SK-N-SH treated with all-trans-retinoic acid at 6 μM for 48 hours (cell line): ENCODE results near the gene FIGLA.

ENCODE experiments used
- ARNTL ChIP-seq: fragments of 450-650 bp; formaldehyde crosslinking; IDR thresholded peaks from 2 replicates; pipeline ENCODE4 v1.5.0; 2020; ENCODE audit warnings: low read depth, mild to moderate bottlenecking, moderate library complexity, borderline replicate concordance
- BACH2 ChIP-seq: fragments of 250-450 bp; sonication (Bioruptor Pico); IDR thresholded peaks from 2 replicates; pipeline ENCODE4 v1.9.0; 2021; ENCODE audit warnings: mild to moderate bottlenecking, borderline replicate concordance
- CSDC2 ChIP-seq: fragments of 250-450 bp; sonication (Bioruptor Pico); IDR thresholded peaks from 2 replicates; pipeline ENCODE4 v1.5.0; 2020; ENCODE audit warnings: mild to moderate bottlenecking, moderate library complexity
- ESRRG ChIP-seq: fragments of 250-450 bp; sonication (Bioruptor Pico); IDR thresholded peaks from 2 replicates; pipeline ENCODE4 v1.6.1; 2021; ENCODE audit warnings: mild to moderate bottlenecking
- ISL1 ChIP-seq: fragments of 250-450 bp; sonication (Bioruptor Pico); IDR thresholded peaks from 2 replicates; pipeline ENCODE4 v2.1.2; 2022; ENCODE audit warnings: mild to moderate bottlenecking, moderate library complexity
- OSR1 ChIP-seq: fragments of 250-450 bp; sonication (Bioruptor Pico); IDR thresholded peaks from 2 replicates; pipeline ENCODE4 v1.8.0; 2022; ENCODE audit warnings: moderate library complexity, mild to moderate bottlenecking, inconsistent platforms
- ZC3H10 ChIP-seq: fragments of 250-450 bp; sonication (Bioruptor Pico); IDR thresholded peaks from 2 replicates; pipeline ENCODE4 v1.5.1; 2021; ENCODE audit warnings: mild to moderate bottlenecking, moderate library complexity
- ZNF565 ChIP-seq: fragments of 450-650 bp; formaldehyde crosslinking; conservative IDR thresholded peaks from 2 replicates; pipeline ENCODE4 v1.5.0; 2020; ENCODE audit warnings: low read depth, mild to moderate bottlenecking, moderate library complexity
- ZNF8 ChIP-seq: fragments of 450-650 bp; formaldehyde crosslinking; IDR thresholded peaks from 2 replicates; pipeline ENCODE4 v1.5.0; 2020; ENCODE audit warnings: mild to moderate bottlenecking, moderate library complexity
- TF ChIP-seq, protein P1 (sequence below): fragments of 250-450 bp; sonication (Bioruptor Pico); IDR thresholded peaks from 2 replicates; pipeline ENCODE4 v1.8.0; 2020; ENCODE audit warnings: mild to moderate bottlenecking, moderate library complexity, borderline replicate concordance
- TF ChIP-seq, protein P2 (sequence below): fragments of 250-450 bp; sonication (Bioruptor Pico); IDR thresholded peaks from 2 replicates; pipeline ENCODE4 v1.8.0; 2021; ENCODE audit warnings: low read depth, mild to moderate bottlenecking, moderate library complexity, borderline replicate concordance
- TF ChIP-seq, protein P3 (sequence below): fragments of 250-450 bp; sonication (Bioruptor Pico); IDR thresholded peaks from 2 replicates; pipeline ENCODE4 v1.5.1; 2020; ENCODE audit warnings: low read depth, mild to moderate bottlenecking, moderate library complexity
- TF ChIP-seq, protein P4 (sequence below): fragments of 250-450 bp; sonication (Bioruptor Pico); IDR thresholded peaks from 2 replicates; pipeline ENCODE4 v1.5.0; 2020; ENCODE audit warnings: mild to moderate bottlenecking, moderate library complexity
- TF ChIP-seq, protein P5 (sequence below): fragments of 250-450 bp; sonication (Bioruptor Pico); IDR thresholded peaks from 2 replicates; pipeline ENCODE4 v1.5.1; 2021; ENCODE audit warnings: mild to moderate bottlenecking, moderate library complexity

DNA sequence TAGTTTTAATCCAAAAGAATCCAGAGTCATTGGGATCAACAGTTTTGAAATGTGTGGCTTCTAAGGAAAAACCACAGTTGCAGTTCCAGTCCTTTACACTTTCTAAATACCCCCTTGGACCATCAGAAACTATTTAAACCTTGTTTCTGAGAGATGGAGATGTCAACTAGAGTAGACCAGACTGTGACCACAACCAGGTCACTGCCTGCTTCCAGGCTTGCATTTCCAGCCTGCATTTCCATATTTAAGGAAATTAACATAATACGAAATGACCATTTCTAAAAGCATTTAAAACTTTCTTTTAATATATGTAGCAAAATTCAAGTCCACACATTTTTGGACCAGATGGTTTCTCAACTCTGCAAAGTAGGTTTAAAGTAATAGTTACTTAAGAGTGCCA, 60.8 kb downstream of the FIGLA start:
- TF ChIP-seq ZNF565 (no peak), ARNTL (CRISPR knock-in tag) (no peak), ESRRG (no peak), BACH2 (CRISPR knock-in tag) (no peak), CSDC2 (CRISPR knock-in tag) (no peak), ZNF8 (CRISPR knock-in tag) (no peak), OSR1 (CRISPR knock-in tag) (no peak), ISL1 (CRISPR knock-in tag) (no peak), ZC3H10 (CRISPR knock-in tag) (no peak)
- TF ChIP-seq, protein P1, sequence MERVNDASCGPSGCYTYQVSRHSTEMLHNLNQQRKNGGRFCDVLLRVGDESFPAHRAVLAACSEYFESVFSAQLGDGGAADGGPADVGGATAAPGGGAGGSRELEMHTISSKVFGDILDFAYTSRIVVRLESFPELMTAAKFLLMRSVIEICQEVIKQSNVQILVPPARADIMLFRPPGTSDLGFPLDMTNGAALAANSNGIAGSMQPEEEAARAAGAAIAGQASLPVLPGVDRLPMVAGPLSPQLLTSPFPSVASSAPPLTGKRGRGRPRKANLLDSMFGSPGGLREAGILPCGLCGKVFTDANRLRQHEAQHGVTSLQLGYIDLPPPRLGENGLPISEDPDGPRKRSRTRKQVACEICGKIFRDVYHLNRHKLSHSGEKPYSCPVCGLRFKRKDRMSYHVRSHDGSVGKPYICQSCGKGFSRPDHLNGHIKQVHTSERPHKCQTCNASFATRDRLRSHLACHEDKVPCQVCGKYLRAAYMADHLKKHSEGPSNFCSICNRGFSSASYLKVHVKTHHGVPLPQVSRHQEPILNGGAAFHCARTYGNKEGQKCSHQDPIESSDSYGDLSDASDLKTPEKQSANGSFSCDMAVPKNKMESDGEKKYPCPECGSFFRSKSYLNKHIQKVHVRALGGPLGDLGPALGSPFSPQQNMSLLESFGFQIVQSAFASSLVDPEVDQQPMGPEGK (CRISPR knock-in tag) = no peak
- TF ChIP-seq, protein P2, sequence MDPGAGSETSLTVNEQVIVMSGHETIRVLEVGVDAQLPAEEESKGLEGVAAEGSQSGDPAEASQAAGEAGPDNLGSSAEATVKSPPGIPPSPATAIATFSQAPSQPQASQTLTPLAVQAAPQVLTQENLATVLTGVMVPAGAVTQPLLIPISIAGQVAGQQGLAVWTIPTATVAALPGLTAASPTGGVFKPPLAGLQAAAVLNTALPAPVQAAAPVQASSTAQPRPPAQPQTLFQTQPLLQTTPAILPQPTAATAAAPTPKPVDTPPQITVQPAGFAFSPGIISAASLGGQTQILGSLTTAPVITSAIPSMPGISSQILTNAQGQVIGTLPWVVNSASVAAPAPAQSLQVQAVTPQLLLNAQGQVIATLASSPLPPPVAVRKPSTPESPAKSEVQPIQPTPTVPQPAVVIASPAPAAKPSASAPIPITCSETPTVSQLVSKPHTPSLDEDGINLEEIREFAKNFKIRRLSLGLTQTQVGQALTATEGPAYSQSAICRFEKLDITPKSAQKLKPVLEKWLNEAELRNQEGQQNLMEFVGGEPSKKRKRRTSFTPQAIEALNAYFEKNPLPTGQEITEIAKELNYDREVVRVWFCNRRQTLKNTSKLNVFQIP (CRISPR knock-in tag) = no peak
- TF ChIP-seq, protein P3, sequence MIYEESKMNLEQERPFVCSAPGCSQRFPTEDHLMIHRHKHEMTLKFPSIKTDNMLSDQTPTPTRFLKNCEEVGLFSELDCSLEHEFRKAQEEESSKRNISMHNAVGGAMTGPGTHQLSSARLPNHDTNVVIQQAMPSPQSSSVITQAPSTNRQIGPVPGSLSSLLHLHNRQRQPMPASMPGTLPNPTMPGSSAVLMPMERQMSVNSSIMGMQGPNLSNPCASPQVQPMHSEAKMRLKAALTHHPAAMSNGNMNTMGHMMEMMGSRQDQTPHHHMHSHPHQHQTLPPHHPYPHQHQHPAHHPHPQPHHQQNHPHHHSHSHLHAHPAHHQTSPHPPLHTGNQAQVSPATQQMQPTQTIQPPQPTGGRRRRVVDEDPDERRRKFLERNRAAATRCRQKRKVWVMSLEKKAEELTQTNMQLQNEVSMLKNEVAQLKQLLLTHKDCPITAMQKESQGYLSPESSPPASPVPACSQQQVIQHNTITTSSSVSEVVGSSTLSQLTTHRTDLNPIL (CRISPR knock-in tag) = no peak
- TF ChIP-seq, protein P4, sequence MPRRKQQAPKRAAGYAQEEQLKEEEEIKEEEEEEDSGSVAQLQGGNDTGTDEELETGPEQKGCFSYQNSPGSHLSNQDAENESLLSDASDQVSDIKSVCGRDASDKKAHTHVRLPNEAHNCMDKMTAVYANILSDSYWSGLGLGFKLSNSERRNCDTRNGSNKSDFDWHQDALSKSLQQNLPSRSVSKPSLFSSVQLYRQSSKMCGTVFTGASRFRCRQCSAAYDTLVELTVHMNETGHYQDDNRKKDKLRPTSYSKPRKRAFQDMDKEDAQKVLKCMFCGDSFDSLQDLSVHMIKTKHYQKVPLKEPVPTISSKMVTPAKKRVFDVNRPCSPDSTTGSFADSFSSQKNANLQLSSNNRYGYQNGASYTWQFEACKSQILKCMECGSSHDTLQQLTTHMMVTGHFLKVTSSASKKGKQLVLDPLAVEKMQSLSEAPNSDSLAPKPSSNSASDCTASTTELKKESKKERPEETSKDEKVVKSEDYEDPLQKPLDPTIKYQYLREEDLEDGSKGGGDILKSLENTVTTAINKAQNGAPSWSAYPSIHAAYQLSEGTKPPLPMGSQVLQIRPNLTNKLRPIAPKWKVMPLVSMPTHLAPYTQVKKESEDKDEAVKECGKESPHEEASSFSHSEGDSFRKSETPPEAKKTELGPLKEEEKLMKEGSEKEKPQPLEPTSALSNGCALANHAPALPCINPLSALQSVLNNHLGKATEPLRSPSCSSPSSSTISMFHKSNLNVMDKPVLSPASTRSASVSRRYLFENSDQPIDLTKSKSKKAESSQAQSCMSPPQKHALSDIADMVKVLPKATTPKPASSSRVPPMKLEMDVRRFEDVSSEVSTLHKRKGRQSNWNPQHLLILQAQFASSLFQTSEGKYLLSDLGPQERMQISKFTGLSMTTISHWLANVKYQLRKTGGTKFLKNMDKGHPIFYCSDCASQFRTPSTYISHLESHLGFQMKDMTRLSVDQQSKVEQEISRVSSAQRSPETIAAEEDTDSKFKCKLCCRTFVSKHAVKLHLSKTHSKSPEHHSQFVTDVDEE (CRISPR knock-in tag) = no peak
- TF ChIP-seq, protein P5, sequence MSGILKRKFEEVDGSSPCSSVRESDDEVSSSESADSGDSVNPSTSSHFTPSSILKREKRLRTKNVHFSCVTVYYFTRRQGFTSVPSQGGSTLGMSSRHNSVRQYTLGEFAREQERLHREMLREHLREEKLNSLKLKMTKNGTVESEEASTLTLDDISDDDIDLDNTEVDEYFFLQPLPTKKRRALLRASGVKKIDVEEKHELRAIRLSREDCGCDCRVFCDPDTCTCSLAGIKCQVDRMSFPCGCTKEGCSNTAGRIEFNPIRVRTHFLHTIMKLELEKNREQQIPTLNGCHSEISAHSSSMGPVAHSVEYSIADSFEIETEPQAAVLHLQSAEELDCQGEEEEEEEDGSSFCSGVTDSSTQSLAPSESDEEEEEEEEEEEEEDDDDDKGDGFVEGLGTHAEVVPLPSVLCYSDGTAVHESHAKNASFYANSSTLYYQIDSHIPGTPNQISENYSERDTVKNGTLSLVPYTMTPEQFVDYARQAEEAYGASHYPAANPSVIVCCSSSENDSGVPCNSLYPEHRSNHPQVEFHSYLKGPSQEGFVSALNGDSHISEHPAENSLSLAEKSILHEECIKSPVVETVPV (CRISPR knock-in tag) = no peak
